ENCODE data around the gene ZNF569.
"Not testable (repeated sequence)": the region's sequence is repeated elsewhere in the genome, so short reads cannot be mapped to it uniquely, and the experiment has no call there.

Gene ZNF569

DNA sequence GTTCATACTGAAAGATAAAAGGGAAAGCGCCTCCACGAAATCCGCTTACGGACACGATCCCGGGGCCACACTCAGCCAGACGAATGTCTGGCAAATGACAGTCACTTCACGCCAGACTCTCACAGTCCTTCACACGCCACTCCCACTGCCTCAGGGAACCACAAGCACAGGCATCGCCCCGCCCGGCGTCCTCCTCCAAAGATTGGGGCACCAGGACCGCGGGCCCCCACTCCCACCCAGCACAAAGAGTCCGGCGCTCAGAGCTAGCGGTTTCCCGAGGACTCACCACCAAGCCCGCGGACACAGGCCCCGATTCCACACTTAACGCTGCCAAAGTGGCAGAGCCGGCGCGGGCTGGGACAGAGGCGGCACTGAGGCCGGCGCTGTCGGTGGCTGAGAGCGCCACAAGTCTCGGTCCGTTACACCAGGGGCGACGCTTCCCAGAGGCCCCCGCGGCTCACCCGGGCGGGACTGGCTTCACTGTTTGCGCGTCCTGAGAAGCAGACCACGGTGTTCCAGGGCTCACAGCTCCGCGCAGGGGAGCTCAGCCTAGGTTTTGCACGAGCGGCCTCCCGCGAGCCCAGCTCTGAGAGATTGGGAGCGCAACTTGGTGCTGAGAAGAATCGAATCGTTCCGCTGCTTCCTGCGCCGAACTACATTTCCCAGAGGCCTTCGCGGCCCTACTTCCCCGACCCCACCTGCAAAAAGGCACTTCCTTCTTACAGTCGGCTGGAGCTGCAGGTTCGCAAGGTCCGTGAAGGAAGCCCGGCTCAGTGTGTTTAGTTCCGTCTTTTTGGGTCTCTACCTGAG lies at the start of gene ZNF569:
ZNF569 (minus strand) TSS at position 647 of the 810 bp plus-strand sequence. CDS start 22,523 bp downstream, outside the sequence.
- DNase-seq, result peak; percentile 95

DNA sequence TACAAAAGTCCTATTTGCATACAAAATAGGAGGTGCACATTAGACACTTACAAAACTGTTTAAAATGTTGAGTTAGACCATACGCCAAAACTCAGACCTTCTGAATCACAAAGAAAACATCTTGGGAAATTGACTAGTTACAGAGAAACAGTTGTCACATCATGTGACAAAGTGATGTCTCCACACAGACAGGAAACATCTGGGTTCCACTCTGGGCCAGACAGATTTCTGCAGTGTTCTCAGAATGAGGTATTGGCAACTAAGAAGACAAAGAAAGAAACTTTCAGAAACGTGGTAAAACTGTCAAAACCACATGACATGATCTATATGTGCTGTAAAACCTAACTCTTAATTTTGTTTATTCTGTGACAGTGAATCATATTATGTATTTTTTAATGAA lies 46.2 kb upstream of the ZNF569 start:
- no peak for DNase-seq

DNA sequence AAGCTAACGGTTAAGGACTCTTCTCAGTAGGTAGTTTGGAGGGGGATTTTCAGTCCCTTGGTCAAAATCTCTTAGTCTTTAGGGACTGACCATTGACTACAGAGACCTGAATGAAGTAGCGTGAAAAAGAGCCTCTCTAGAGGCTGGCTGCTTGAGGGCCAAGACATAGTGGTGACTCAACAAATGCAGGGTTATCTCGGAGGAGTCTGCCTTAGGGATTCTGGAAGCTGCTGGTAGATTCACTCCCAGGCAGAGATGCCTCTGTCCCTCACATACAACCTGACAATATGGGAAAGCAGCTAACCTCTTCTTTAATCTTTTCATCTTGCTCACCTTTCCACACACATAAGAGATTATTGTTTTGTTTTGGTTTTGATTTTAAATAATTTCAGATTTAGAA lies 44.6 kb upstream of the ZNF569 start:
- no peak for DNase-seq

DNA sequence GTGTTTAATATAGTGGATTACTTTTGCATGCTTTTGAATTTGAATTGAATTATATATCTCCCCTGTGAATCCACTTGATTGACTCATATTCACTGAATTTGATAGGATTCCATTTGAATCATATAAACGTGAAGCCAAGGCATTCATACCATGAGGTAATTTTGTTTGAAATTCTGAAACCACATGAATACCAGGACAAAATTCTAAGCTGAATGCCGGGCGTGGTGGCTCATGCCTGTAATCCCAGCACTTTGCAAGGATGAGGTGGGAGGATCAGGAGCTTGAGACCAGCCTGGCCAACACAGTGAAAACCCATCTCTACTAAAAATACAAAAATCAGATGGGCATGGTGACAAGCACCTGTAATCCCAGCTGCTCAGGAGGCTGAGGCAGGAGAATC lies 43.9 kb upstream of the ZNF569 start:
- DNase-seq, result no peak

DNA sequence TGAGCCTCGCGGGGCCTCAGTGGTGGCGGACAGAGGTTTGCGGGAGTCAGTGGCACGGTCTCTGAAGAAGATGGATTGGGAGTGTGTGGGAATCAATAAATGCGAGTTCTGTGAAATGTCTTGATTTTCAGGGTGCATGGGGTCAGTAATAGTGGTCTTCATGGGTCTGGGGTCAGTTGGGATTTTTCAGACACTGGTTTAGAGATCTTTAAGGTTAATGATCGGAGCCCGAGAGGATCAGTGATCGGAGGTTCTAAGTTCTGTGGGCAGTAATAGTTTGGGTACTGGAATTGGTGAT lies 39.9 kb upstream of the ZNF569 start:
- no peak for DNase-seq

DNA sequence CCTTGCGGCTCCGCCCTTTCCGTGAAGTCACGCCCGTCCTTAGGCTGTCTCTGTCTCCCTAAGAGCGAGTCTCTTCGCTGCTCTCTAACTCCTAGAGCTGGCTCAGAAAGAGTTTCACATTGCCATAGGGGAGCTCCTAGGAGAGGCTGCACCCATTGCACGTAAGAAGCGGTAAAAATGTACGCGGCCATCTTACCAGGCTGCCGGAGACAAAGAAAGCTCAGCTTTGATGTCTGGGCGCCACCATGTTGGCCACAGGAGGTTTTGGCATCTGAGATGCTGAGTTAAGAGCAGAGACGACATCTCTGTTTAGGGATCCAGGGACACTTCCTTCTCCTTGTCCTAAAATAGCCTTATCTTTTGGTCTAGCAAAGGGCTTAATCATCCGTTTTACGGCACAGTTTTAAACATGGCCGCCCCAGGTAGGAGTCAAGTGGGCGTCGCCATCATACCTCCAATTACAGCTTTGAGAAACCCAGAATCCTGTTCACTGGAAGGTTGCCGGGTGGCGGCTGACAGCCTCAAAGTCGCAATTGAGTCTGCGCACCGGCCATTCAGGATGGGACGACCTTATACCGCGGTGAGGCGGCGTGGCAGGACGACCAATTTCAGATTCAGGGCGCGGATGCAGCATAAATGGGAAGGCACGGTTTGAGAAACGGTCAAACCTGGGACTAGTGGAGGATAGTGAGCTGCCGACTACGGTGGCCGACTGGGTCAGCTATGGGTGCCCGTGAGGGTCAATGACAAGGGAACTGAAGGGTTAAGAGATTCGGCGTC lies 39.3 kb upstream of the ZNF569 start, which contains the start of gene ZNF793:
ZNF793 (plus strand) TSS at position 553 of the 780 bp plus-strand sequence. CDS start 16,501 bp downstream, outside the sequence.
- peak; percentile 89 for DNase-seq

DNA sequence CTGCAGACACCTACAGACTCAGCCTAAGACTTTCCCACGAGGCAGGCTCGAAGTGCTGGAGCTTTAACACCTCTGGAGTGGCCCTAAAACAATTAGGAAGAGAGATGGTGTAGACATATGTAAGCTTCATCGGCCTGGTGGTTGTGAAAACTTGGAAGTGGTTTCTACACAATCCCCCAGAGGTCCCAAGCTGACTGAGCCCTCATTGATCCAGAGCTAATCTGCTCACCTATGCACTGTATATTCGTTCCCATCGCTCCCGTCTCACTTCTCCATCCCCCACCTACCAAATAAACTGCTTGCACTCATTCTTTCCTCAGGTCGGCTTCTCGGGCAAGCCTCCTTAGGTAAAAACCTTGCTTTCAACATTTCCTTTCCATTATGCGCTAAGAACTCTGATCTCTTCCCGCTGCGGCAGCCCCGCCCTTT lies 38.7 kb upstream of the ZNF569 start:
- DNase-seq, result no peak

DNA sequence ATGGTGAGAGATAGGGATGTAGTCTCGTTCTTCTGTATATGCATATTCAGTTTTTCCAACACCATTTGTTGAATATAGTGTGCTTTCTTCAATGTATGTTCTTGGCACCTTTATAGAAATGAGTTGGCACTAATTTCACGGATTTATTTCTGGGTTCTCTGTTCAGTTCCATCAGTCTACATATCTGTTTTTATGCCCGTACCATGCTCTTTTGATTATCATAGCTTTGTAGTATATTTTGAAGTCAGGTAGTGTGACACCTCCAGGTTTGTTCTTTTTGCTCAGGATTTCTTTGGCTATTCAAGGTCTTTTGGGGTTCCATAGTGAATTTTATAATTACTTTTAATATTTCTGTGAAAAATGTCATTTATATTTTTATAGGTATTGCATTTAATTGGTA lies 25.0 kb upstream of the ZNF569 start:
- DNase-seq, result no peak

DNA sequence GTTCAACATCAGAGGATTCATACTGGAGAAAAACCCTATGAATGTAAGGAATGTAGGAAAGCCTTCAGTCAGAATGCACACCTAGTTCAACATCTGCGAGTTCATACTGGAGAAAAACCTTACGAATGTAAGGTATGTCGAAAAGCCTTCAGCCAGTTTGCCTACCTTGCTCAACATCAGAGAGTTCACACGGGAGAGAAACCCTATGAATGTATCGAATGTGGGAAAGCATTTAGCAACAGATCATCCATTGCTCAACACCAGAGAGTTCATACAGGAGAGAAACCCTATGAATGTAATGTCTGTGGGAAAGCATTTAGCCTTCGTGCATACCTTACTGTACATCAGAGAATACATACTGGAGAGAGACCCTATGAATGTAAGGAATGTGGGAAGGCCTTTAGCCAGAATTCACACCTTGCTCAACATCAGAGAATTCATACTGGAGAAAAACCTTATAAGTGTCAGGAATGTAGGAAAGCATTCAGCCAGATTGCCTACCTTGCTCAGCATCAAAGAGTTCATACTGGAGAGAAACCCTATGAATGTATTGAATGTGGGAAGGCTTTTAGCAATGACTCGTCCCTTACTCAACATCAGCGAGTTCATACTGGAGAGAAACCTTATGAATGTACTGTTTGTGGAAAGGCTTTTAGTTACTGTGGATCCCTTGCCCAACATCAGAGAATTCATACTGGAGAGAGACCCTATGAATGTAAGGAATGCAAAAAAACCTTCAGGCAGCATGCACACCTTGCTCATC lies 17.3 kb upstream of the ZNF569 start:
- DNase-seq, result no peak

DNA sequence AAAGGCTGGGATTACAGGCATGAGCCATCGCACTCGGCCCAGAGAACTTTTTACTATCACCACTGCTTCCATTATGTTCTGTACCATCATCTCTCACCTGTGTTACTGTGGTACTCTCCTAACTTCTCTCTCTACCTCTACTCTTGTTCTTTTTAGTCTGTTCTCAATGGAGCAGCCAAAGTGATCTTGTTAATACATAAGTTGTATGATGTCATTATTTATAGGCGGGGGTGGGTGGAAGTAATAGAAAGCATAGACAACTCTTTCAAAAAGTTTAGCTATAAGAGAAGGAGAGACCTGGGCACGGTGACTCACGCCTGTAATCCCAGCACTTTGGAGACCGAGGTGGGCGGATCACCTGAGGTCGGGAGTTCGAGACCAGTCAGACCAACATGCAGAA lies 4.9 kb upstream of the ZNF569 start:
- no peak for DNase-seq

DNA sequence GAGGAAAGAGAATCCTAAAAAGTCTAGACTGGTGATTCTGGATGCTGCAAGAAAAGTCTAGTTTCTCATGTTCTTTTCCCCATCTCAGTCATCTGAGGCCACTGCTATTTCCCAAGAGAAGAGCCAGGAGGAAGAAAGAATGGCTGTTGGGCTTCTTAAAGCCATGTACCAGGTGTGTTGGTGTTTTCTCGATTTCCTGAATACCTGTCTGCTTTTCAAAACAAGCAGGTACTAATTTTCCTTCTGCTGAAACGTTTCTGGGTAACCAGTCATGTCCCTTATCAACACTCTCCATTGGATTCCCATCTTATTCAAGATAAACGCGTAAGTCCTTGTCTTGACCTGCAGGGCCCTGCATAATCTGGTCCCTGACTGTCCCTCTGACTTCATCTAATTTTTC lies 3.0 kb upstream of the ZNF569 start:
- DNase-seq, result no peak

DNA sequence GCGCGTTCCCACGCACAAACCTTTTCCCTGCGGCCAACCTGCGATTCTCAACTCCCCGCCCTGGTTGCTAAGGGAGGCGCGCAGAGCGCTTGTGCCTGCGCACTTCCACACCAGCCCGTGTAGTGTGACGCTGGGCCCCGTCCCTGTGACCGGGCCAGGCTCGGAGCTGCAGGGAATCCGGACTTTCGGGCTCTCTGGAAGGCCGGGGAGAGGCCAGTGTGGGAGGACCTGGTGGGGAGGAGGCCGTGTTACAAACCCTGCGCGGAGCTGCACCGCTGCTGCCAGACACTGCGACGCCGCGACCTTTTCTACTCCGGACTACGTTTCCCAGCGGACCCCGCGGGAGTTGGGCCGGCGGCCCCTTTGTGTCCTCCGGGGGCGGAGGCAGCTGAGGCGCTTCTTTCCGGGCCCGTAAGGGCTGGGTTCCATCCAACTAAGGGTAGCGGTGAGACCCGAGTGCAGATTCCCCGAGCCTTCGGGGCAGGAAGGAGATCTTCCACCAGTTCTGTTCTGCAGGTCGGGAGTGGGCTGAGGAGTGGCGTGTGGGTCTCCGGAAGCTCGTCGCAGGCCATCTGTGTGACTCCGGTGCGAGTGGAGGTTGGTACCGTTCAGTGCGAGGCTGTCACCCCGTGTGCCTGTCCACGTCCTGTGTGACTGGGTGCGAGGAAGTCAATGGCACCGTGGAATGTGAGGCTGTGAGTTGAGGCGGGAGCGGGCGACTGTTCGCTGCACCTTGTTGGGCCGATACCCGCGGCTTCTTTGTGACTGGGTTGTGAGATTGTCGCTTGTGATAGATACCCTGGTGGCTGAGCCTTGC lies 1.9 kb upstream of the ZNF569 start, which contains the start of gene ZNF570:
ZNF570 (plus strand) TSS at position 396 of the 817 bp plus-strand sequence. CDS start 999 bp downstream, outside the sequence.
- DNase-seq, result peak; percentile 93

DNA sequence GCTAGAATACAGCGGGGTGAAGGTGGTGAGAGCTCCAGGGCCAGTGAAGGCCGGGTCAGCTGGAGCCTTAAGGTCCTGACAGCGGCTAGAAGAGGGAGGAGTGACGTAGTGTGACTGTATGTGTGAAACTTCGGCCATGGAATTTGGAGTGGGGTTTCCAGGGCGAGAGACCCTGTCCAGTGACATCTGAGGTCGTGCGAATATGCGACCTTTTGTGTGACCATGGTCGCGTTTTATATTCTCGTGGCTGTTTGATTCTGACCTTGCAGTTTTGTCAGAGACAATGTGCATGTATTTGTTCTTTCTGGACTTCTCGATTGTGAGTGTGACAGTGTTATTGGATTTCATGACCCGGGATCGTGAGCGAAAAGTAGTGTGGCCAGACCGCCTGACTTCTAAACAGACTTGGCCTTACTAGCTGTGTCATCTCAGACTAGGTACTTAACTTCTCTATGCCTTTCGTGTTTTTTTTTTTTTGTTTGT lies 405 bp upstream of the ZNF569 start:
- DNase-seq, result no peak

DNA sequence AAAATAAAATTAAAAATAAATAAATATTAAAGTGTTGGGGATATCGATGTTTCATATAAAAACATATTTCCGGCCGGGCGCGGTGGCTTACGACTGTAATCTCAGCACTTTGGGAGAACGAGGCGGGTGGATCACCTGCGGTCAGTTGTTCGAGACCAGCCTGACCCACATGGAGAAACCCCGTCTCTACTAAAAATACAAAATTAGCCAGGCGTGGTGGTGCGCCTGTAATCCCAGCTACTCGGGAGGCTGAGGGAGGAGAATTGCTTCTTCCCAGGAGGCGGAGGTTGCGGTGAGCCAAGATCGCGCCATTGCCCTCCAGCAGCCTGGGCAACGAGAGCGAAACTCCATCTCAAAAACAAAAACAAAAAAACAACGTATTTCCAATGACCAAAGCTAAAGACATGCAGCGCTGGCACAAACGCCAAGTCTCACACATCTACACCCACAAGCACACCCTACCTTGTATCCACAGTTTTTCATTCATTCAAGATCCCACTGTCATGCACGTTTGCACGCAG lies 907 bp downstream of the ZNF569 start:
- DNase-seq, result no peak

DNA sequence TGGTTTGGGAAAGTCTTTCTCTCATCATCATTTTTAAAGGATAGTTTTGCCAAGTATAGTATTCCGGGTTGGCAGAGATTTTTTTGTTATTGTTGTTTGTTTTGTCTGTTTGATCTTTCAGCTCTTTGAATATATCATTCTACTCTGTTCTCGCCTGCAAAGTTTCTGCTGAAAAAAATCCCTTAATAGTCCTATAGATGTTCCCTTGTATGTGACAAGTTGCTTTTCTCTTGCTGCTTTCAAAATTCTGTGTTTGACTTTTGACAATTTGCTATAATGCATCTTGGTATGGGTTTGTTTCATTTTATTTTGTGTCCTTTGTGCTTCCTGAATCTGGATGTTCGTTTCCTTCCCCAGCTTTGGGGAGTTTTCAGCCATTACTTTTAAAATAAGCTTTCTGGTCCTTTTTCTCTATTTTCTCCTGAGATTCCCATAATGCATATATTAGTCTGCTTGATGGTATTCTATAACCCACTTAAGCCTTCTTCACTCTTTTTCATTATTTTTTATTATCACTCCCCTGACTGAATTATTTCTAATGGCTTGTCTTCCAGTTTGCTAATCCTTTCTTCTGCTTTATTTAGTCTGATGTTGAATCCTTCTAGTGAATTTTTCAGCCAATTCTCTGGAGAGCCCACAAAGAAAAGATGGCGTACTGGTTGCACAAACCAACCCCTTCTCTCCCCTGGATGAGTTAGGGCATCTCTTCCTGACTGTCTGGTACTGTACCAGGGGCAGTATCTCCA lies 14.6 kb downstream of the ZNF569 start:
- no peak for DNase-seq

DNA sequence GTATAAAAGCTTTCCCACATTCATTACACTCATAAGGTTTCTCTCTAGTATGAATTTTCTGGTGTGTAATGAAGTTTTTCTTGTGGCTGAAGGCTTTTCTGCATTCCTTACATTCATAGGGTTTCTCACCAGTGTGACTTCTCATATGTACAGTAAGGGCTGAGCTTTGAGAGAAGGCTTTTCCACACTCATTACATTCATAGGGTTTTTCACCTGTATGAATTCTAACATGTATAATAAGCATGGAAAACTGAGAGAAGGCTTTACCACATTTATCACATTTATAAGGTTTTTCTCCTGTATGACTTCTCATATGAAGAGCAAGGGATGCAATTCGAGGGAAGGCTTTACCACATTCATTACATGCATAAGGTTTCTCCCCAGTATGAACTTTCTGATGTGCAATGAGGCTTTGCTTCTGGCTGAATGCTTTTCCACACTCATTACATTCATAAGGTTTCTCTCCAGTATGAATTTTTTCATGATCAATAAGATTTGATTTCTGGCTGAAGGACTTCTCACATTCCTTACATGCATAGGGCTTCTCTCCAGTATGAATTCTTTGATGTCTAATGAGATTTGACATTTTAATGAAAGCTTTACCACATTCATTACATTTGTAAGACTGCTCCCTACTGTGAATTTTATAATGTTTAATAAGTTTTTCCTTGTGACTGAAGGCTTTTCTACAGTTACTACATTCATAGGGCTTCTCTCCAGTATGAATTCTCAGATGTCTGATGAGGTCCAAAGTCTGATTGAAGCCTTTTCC lies 53.7 kb downstream of the ZNF569 start:
- DNase-seq, result no peak

DNA sequence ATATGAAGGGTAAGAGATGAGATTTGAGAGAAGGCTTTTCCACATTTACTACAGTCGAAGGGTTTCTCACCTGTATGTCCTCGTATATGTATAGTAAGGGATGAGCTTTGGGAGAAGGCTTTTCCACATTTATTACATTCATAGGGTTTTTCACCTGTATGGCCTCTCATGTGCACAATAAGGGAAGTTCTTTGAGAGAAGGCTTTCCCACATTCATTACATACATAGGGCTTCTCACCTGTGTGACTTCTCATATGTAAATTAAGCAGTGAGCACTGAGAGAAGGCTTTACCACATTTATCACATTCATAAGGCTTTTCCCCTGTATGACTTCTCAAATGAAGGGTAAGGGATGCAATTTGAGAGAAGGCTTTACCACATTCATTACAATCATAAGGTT lies 54.5 kb downstream of the ZNF569 start:
- DNase-seq, result no peak

DNA sequence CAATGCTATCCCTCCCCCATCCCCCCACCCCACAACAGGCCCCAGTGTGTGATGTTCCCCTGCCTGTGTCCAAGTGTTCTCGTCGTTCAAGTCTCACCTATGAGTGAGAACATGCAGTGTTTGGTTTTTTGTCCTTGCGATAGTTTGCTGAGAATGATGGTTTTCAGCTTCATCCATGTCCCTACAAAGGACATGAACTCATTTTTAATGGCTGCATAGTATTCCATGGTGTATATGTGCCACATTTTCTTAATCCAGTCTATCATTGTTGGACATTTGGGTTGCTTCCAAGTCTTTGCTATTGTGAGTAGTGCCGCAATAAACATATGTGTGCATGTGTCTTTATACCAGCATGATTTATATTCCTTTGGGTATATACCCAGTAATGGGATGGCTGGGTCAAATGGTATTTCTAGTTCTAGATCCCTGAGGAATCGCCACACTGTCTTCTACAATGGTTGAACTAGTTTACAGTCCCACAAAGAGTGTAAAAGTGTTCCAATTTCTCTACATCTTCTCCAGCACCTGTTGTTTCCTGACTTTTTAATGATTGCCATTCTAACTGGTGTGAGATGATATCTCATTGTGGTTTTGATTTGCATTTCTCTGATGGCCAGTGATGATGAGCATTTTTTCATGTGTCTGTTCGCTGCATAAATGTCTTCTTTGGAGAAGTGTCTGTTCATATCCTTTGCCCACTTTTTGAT lies 61.0 kb downstream of the ZNF569 start:
- not testable (repeated sequence) for DNase-seq

DNA sequence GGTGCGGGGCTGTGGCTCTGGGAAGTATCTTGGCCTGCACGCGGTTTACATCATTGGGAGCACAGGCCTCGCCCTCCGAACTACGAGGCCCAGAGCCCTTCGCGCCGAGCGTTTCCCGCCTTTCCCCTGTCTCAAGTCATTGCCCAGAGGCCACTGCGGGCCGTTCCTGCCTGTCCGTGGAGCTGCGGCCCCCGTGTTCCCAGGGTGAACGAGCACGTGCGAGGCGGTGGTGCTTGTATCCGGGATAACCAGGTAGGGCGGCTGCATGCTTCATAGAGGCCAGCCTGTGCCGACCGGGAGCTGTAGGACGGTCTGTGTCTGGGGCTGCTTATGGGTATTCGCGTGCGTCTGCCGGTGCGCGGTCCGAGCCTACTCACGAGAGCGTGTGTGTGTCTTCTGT lies 63.8 kb downstream of the ZNF569 start:
- no peak for DNase-seq

DNA sequence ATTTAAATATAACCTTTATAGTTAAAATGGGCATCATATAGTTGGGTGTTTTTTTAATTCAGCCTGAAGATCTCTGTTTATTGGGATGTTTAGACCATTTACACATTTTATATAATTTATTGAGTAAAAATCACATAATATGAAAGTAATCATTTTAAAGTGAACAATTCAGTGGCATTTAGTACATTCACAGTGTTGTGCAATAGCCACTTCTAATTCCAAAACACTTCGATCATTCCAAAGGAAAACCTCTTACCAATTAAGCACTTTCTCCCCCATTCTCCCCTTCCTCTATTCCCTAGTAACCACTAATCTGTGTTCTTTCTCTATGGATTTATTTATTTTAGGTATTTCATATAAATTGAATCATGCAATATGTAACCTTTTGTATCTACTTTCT lies 66.2 kb downstream of the ZNF569 start:
- no peak for DNase-seq
